CD4-positive, alpha-beta memory T cell (primary cell): ENCODE results near the gene SV2B. TPM values are rescaled to one million over a fixed set of nuclear protein-coding genes. Genes with fewer than 3 reads are reported as not detected.

Experiments
- CTCF ChIA-PET: fragments of 350-600 bp; sonication (Branson Sonifier 250); formaldehyde crosslinking; loops from one replicate; lab custom pipeline; 2021; ENCODE audit warnings: inconsistent platforms; ENCODE audit not compliant: partially characterized antibody; lab: Charles Lee
- POLR2A ChIA-PET: fragments of 350-600 bp; sonication (Branson Sonifier 250); formaldehyde crosslinking; loops from one replicate; lab custom pipeline; 2021; ENCODE audit not compliant: partially characterized antibody; lab: Charles Lee
- DNase-seq, 5 donors: peaks; one replicate each; pipeline versions ENCODE4 v3.0.0 to v3.0.0-alpha.2; 2020 to 2022; ENCODE audit warnings: mixed read lengths in 1 of 5
- H3K27ac ChIP-seq: one replicate; pipeline ENCODE4 v1.7.0; 2013; ENCODE audit warnings: low read depth, low read length
- H3K27me3 ChIP-seq: 2 replicates; pipeline ENCODE4 v1.7.0; 2013; ENCODE audit warnings: mild to moderate bottlenecking, low read length, moderate library complexity; ENCODE audit not compliant: insufficient read depth
- H3K36me3 ChIP-seq: 2 replicates; pipeline ENCODE4 v1.7.0; 2013; ENCODE audit warnings: mild to moderate bottlenecking, low read length, moderate library complexity; ENCODE audit not compliant: insufficient read depth
- H3K4me1 ChIP-seq: 2 replicates; pipeline ENCODE4 v1.7.0; 2013; ENCODE audit warnings: mild to moderate bottlenecking, low read length, moderate library complexity; ENCODE audit not compliant: insufficient read depth
- H3K4me3 ChIP-seq, 2 donors: one replicate each; pipeline ENCODE4 v1.7.0; 2013; ENCODE audit warnings: low read length in 2 of 2, mild to moderate bottlenecking in 1 of 2
- H3K9me3 ChIP-seq, 2 donors: one replicate each; pipeline ENCODE4 v1.7.0; 2013; ENCODE audit warnings: low read length in 2 of 2, control low read depth in 1 of 2; ENCODE audit not compliant: control insufficient read depth in 1 of 2
- H3K27ac Mint-ChIP-seq, 7 donors: one replicate each; pipeline ENCODE4 v1.8.0; 2020 to 2021; ENCODE audit warnings: mixed read lengths in 7 of 7, mild to moderate bottlenecking in 6 of 7, inconsistent platforms in 3 of 7, moderate library complexity in 3 of 7
- H3K27me3 Mint-ChIP-seq, 2 donors: one replicate each; pipeline ENCODE4 v1.8.0; 2020 to 2021; ENCODE audit warnings: mixed read lengths in 2 of 2
- H3K36me3 Mint-ChIP-seq, 2 donors: one replicate each; pipeline ENCODE4 v1.8.0; 2020 to 2021; ENCODE audit warnings: mixed read lengths in 2 of 2, inconsistent platforms in 1 of 2, mild to moderate bottlenecking in 1 of 2
- H3K4me1 Mint-ChIP-seq, 4 donors: one replicate each; pipeline ENCODE4 v1.8.0; 2020 to 2021; ENCODE audit warnings: mixed read lengths in 4 of 4, mild to moderate bottlenecking in 1 of 4
- H3K4me3 Mint-ChIP-seq, 8 donors: one replicate each; pipeline ENCODE4 v1.8.0; 2020 to 2021; ENCODE audit warnings: mixed read lengths in 8 of 8, mild to moderate bottlenecking in 7 of 8, moderate library complexity in 6 of 8, inconsistent platforms in 3 of 8
- H3K9me3 Mint-ChIP-seq, 8 donors: one replicate each; pipeline ENCODE4 v1.8.0; 2020 to 2021; ENCODE audit warnings: mixed read lengths in 8 of 8, mild to moderate bottlenecking in 5 of 8, inconsistent platforms in 3 of 8, moderate library complexity in 1 of 8
- intact Hi-C: fragments of 100-400 bp; cut with micrococcal nuclease; formaldehyde crosslinking; loops from one replicate; pipeline ENCODE4 v1.15.1; 2023
- polyA plus RNA-seq, 2 donors: library from polyadenylated mRNA; unstranded; fragments of 300-500 nt; fragmentation: Illumina TruSeq; gene quantifications; one replicate each; pipeline ENCODE4 v1.2.3, GENCODE V29; 2021
- total RNA-seq, 2 experiments: library from RNA; stranded (reverse); gene quantifications; one replicate each; pipeline ENCODE4 v1.2.3, GENCODE V29; 2021

Gene SV2B
- total and polyA plus RNA-seq, 4 experiments from 2014 or later = 0.03 TPM; not detected in 3

DNA sequence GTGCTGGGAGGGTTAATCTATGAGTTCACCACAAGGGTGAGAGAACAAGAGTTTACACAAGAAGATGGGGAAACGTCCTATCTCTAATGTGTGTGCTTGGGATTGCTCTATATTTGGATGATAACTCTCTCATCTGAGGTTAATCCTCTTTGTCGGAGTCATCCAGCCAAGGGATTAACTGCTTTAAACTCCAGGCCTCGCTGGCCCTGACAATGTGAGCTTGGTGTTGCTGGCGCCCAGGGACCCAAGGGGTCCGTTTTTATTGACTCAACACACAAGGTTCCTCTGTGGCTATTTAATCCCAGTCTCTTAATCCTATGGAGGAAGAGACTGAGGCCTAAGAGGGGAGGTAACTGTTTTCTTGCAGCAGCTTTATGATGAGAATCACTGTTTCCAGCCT, 14.2 kb downstream of the SV2B start:
- no peak overlapping the region for H3K27ac Mint-ChIP-seq
- no peak overlapping the region for H3K4me3 Mint-ChIP-seq
- H3K4me1 Mint-ChIP-seq = no peaks in the 10 kb centered on the region
- no peaks in the 10 kb centered on the region for H3K9me3 ChIP-seq
- H3K36me3 ChIP-seq = no peaks in the 10 kb centered on the region
- POLR2A ChIA-PET = no interaction called here
- H3K36me3 Mint-ChIP-seq = no peaks in the 10 kb centered on the region
- intact Hi-C loops = no loop called here
- no peak for DNase-seq
- H3K4me3 ChIP-seq = no peak overlapping the region
- H3K27ac ChIP-seq = no peak overlapping the region
- CTCF ChIA-PET = interaction anchor here (1.0 kb wide), 1 partner anchor 9 kb away, joined by 3 read pairs; no protein-coding TSS in a partner anchor
- H3K27me3 ChIP-seq = peaks cover 10% of the 10 kb centered on the region
- H3K27me3 Mint-ChIP-seq = peaks cover 19 to 35% of the 10 kb centered on the region in 2 donors
- peaks cover 0 to 8% (median 2%) of the 10 kb centered on the region in 8 donors for H3K9me3 Mint-ChIP-seq
- H3K4me1 ChIP-seq = no peaks in the 10 kb centered on the region

GRCh38 chr15:91116113-91117067, 16.3 kb downstream of the SV2B start:
- no peaks in the 10 kb centered on the region for H3K36me3 Mint-ChIP-seq
- no peak overlapping the region for H3K4me3 Mint-ChIP-seq

DNA sequence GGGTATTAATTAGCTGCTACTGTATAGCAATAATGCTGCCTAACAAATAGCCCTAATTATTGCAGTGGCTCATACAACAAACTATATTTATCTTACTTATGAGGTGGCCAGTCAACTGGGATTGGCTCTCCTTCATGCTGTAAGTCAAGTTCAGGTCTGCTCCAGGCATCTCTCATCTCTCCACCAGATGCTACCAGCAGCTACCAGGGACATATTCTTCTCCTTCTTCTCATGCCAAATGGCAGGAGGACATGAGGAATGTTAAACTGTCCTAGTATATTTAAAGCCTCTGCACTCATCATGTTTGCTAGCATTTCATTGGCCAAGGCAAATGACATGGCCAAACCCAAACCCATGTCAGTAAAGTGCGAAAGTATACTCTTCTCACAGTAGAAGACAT, 17.3 kb downstream of the SV2B start:
- peaks cover 13% of the 10 kb centered on the region for H3K27me3 ChIP-seq
- no peak overlapping the region for H3K27ac ChIP-seq
- ChIA-PET POLR2A (no interaction called here), CTCF (no interaction called here)
- Mint-ChIP-seq H3K36me3 (no peaks in the 10 kb centered on the region), H3K27ac (no peak overlapping the region), H3K4me1 (no peaks in the 10 kb centered on the region), H3K27me3 (peaks cover 24 to 34% of the 10 kb centered on the region in 2 donors), H3K4me3 (no peak overlapping the region), H3K9me3 (peaks cover 0 to 8% (median 2%) of the 10 kb centered on the region in 8 donors)
- intact Hi-C loops = no loop called here
- H3K36me3 ChIP-seq = no peaks in the 10 kb centered on the region
- H3K4me3 ChIP-seq = no peak overlapping the region
- DNase-seq = no peak
- no peaks in the 10 kb centered on the region for H3K9me3 ChIP-seq
- no peaks in the 10 kb centered on the region for H3K4me1 ChIP-seq

More at GRCh38 chr15:91116113-91117067, 16.3 kb downstream of the SV2B start:
- H3K4me1 Mint-ChIP-seq = no peaks in the 10 kb centered on the region
- intact Hi-C loops = no loop called here
- no peaks in the 10 kb centered on the region for H3K9me3 ChIP-seq
- ChIA-PET POLR2A (no interaction called here), CTCF (no interaction called here)
- no peak for DNase-seq
- H3K4me1 ChIP-seq = no peaks in the 10 kb centered on the region
- H3K9me3 Mint-ChIP-seq = peaks cover 0 to 8% (median 2%) of the 10 kb centered on the region in 8 donors
- H3K36me3 ChIP-seq = no peaks in the 10 kb centered on the region
- H3K27ac ChIP-seq = no peak overlapping the region
- H3K27ac Mint-ChIP-seq = no peak overlapping the region
- H3K27me3 Mint-ChIP-seq = peaks cover 24 to 33% of the 10 kb centered on the region in 2 donors
- H3K27me3 ChIP-seq = peaks cover 13% of the 10 kb centered on the region
- H3K4me3 ChIP-seq = no peak overlapping the region

- Mint-ChIP-seq H3K9me3 (peaks cover 0 to 8% (median 2%) of the 10 kb centered on the region in 8 donors), H3K27ac (no peak overlapping the region), H3K27me3 (peaks cover 31 to 35% of the 10 kb centered on the region in 2 donors), H3K36me3 (no peaks in the 10 kb centered on the region), H3K4me1 (no peaks in the 10 kb centered on the region), H3K4me3 (no peak overlapping the region)
- POLR2A ChIA-PET = no interaction called here
- intact Hi-C loops = no loop called here
- no peaks in the 10 kb centered on the region for H3K9me3 ChIP-seq
- H3K4me3 ChIP-seq = no peak overlapping the region
- no peak for DNase-seq
- no peaks in the 10 kb centered on the region for H3K36me3 ChIP-seq
- H3K27me3 ChIP-seq = peaks cover 7% of the 10 kb centered on the region
- no peaks in the 10 kb centered on the region for H3K4me1 ChIP-seq
- H3K27ac ChIP-seq = no peak overlapping the region
- CTCF ChIA-PET = no interaction called here
Observed at GRCh38 chr15:91118817-91119590, 18.9 kb downstream of the SV2B start.

- Histone ChIP-seq H3K4me1 (no peaks in the 10 kb centered on the region), H3K9me3 (no peaks in the 10 kb centered on the region), H3K27me3 (peaks cover 14% of the 10 kb centered on the region), H3K4me3 (no peak overlapping the region), H3K27ac (no peak overlapping the region), H3K36me3 (no peaks in the 10 kb centered on the region)
- ChIA-PET CTCF (no interaction called here), POLR2A (no interaction called here)
- H3K4me1 Mint-ChIP-seq = no peaks in the 10 kb centered on the region
- no peak overlapping the region for H3K27ac Mint-ChIP-seq
- intact Hi-C loops = no loop called here
- H3K36me3 Mint-ChIP-seq = no peaks in the 10 kb centered on the region
- no peak overlapping the region for H3K4me3 Mint-ChIP-seq
- no peak for DNase-seq
- H3K9me3 Mint-ChIP-seq = no peaks in the 10 kb centered on the region
- H3K27me3 Mint-ChIP-seq = peaks cover 32 to 35% of the 10 kb centered on the region in 2 donors
Observed at GRCh38 chr15:91122296-91122695, 22.2 kb downstream of the SV2B start.

GRCh38 chr15:91124132-91124531, 24.1 kb downstream of the SV2B start:
- CTCF ChIA-PET = no interaction called here
- Histone ChIP-seq H3K27me3 (peaks cover 15% of the 10 kb centered on the region), H3K4me1 (no peaks in the 10 kb centered on the region), H3K36me3 (no peaks in the 10 kb centered on the region), H3K27ac (no peak overlapping the region), H3K9me3 (no peaks in the 10 kb centered on the region), H3K4me3 (no peak overlapping the region)
- Mint-ChIP-seq H3K27ac (no peak overlapping the region), H3K36me3 (no peaks in the 10 kb centered on the region), H3K9me3 (no peaks in the 10 kb centered on the region), H3K4me1 (no peaks in the 10 kb centered on the region), H3K4me3 (no peak overlapping the region), H3K27me3 (peaks cover 35 to 39% of the 10 kb centered on the region in 2 donors)
- POLR2A ChIA-PET = interaction anchor here (0.7 kb wide), 1 partner anchor 38 kb away, joined by 3 read pairs; no protein-coding TSS in a partner anchor
- intact Hi-C loops = no loop called here
- no peak for DNase-seq

GRCh38 chr15:91125162-91125561, 25.1 kb downstream of the SV2B start:
- Mint-ChIP-seq H3K4me3 (no peak overlapping the region), H3K36me3 (no peaks in the 10 kb centered on the region), H3K27ac (no peak overlapping the region), H3K9me3 (no peaks in the 10 kb centered on the region), H3K27me3 (peaks cover 30 to 36% of the 10 kb centered on the region in 2 donors), H3K4me1 (no peaks in the 10 kb centered on the region)
- Histone ChIP-seq H3K27ac (no peak overlapping the region), H3K36me3 (no peaks in the 10 kb centered on the region), H3K27me3 (peaks cover 11% of the 10 kb centered on the region), H3K4me1 (no peaks in the 10 kb centered on the region), H3K4me3 (no peak overlapping the region), H3K9me3 (no peaks in the 10 kb centered on the region)
- CTCF ChIA-PET = interaction anchor here (0.7 kb wide), 1 partner anchor 92 kb away, joined by 3 read pairs; no protein-coding TSS in a partner anchor
- no peak for DNase-seq
- intact Hi-C loops = no loop called here
- POLR2A ChIA-PET = no interaction called here
